Measurements from ENCODE around the gene FIZ1. TPM values are rescaled to one million over a fixed set of nuclear protein-coding genes. Genes with fewer than 3 reads are reported as not detected.

The FIZ1 gene
- total and polyA plus RNA-seq, 2 donors from 2014 or later, result 11.9 to 17.9 TPM

- no peaks in the 10 kb centered on the region for H3K9me3 ChIP-seq (ENCODE audit: control insufficient read depth in 2 of 3, insufficient read depth in 1 of 3, low read length in 3 of 3)
- peak overlapping the region in 1 of 3 donors; percentile 79 for H3K4me3 ChIP-seq (ENCODE audit: low read length in 3 of 3)
- no peak overlapping the region for H3K27ac ChIP-seq (ENCODE audit: low read depth in 2 of 2, low read length in 2 of 2)
- peaks cover 0 to 47% (median 4%) of the 10 kb centered on the region in 3 donors for H3K4me1 ChIP-seq (ENCODE audit: control insufficient read depth in 2 of 3, insufficient read depth in 2 of 3, low read depth in 1 of 3, low read length in 3 of 3)
- DNase-seq, result peak in 1 of 5 donors; percentile 87
- FAIRE-seq, result no peak
- H3K9ac ChIP-seq (ENCODE audit: low read length in 3 of 3), result no peak overlapping the region
- TF ChIP-seq, protein P1, sequence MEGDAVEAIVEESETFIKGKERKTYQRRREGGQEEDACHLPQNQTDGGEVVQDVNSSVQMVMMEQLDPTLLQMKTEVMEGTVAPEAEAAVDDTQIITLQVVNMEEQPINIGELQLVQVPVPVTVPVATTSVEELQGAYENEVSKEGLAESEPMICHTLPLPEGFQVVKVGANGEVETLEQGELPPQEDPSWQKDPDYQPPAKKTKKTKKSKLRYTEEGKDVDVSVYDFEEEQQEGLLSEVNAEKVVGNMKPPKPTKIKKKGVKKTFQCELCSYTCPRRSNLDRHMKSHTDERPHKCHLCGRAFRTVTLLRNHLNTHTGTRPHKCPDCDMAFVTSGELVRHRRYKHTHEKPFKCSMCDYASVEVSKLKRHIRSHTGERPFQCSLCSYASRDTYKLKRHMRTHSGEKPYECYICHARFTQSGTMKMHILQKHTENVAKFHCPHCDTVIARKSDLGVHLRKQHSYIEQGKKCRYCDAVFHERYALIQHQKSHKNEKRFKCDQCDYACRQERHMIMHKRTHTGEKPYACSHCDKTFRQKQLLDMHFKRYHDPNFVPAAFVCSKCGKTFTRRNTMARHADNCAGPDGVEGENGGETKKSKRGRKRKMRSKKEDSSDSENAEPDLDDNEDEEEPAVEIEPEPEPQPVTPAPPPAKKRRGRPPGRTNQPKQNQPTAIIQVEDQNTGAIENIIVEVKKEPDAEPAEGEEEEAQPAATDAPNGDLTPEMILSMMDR (IDR thresholded peaks at IDR 0.05; ENCODE audit: borderline replicate concordance, extremely low read depth, insufficient read depth), result no peak
- no peaks in the 10 kb centered on the region for H3K27me3 ChIP-seq (ENCODE audit: control insufficient read depth, insufficient read depth, low read length)
- intact Hi-C loops (cut with DNase I), result no loop called here
- H3K36me3 ChIP-seq (ENCODE audit: control insufficient read depth in 2 of 3, insufficient read depth in 3 of 3, low read length in 3 of 3), result no peaks in the 10 kb centered on the region
Observed at GRCh38 chr19:55644842-55645511, 45.7 kb upstream of the FIZ1 start.

GRCh38 chr19:55644191-55644833, 45.0 kb upstream of the FIZ1 start:
- Histone ChIP-seq H3K4me3 (ENCODE audit: low read length in 3 of 3) (peak overlapping the region; percentile 53 to 79 (median 72)), H3K27ac (ENCODE audit: low read depth in 2 of 2, low read length in 2 of 2) (peak overlapping the region in 1 of 2 donors; percentile 72), H3K9ac (ENCODE audit: low read length in 3 of 3) (peak overlapping the region in 2 of 3 donors; percentile 30 to 71), H3K27me3 (ENCODE audit: control insufficient read depth, insufficient read depth, low read length) (no peaks in the 10 kb centered on the region), H3K36me3 (ENCODE audit: control insufficient read depth in 2 of 3, insufficient read depth in 3 of 3, low read length in 3 of 3) (no peaks in the 10 kb centered on the region), H3K9me3 (ENCODE audit: control insufficient read depth in 2 of 3, insufficient read depth in 1 of 3, low read length in 3 of 3) (no peaks in the 10 kb centered on the region), H3K4me1 (ENCODE audit: control insufficient read depth in 2 of 3, insufficient read depth in 2 of 3, low read depth in 1 of 3, low read length in 3 of 3) (peaks cover 0 to 47% (median 4%) of the 10 kb centered on the region in 3 donors)
- FAIRE-seq, result no peak
- TF ChIP-seq, protein P1 (IDR thresholded peaks at IDR 0.05; ENCODE audit: borderline replicate concordance, extremely low read depth, insufficient read depth), result no peak
- intact Hi-C loops (cut with DNase I), result no loop called here
- peak in 1 of 5 donors; percentile 74 for DNase-seq

GRCh38 chr19:55643887-55644176, 44.5 kb upstream of the FIZ1 start:
- peak overlapping the region; percentile 30 to 71 (median 69) for H3K9ac ChIP-seq (ENCODE audit: low read length in 3 of 3)
- no peaks in the 10 kb centered on the region for H3K27me3 ChIP-seq (ENCODE audit: control insufficient read depth, insufficient read depth, low read length)
- TF ChIP-seq, protein P1 (IDR thresholded peaks at IDR 0.05; ENCODE audit: borderline replicate concordance, extremely low read depth, insufficient read depth), result no peak
- peak overlapping the region in 1 of 2 donors; percentile 72 for H3K27ac ChIP-seq (ENCODE audit: low read depth in 2 of 2, low read length in 2 of 2)
- peak overlapping the region; percentile 53 to 79 (median 72) for H3K4me3 ChIP-seq (ENCODE audit: low read length in 3 of 3)
- intact Hi-C loops (cut with DNase I), result no loop called here
- H3K36me3 ChIP-seq (ENCODE audit: control insufficient read depth in 2 of 3, insufficient read depth in 3 of 3, low read length in 3 of 3), result no peaks in the 10 kb centered on the region
- H3K9me3 ChIP-seq (ENCODE audit: control insufficient read depth in 2 of 3, insufficient read depth in 1 of 3, low read length in 3 of 3), result no peaks in the 10 kb centered on the region
- no peak for FAIRE-seq
- peaks cover 0 to 45% (median 4%) of the 10 kb centered on the region in 3 donors for H3K4me1 ChIP-seq (ENCODE audit: control insufficient read depth in 2 of 3, insufficient read depth in 2 of 3, low read depth in 1 of 3, low read length in 3 of 3)
- no peak for DNase-seq
